Neural progenitor cell (in vitro differentiated cells): Measurements from ENCODE around the gene MRPL45.
"Not testable (repeated sequence)": the region's sequence is repeated elsewhere in the genome, so short reads cannot be mapped to it uniquely, and the experiment has no call there.

Experiments
- EZH2 ChIP-seq: fragments of 200-600 bp; sonication (generic); IDR thresholded peaks from 2 replicates; pipeline ENCODE4 v1.6.1; 2017; ENCODE audit warnings: antibody characterized with exemption, mild to moderate bottlenecking, moderate library complexity
- TF ChIP-seq, protein P1 (sequence below): fragments of 200-600 bp; sonication (generic); IDR thresholded peaks from 2 replicates; pipeline ENCODE4 v1.5.1; 2017; ENCODE audit warnings: antibody characterized with exemption, mild to moderate bottlenecking

DNA sequence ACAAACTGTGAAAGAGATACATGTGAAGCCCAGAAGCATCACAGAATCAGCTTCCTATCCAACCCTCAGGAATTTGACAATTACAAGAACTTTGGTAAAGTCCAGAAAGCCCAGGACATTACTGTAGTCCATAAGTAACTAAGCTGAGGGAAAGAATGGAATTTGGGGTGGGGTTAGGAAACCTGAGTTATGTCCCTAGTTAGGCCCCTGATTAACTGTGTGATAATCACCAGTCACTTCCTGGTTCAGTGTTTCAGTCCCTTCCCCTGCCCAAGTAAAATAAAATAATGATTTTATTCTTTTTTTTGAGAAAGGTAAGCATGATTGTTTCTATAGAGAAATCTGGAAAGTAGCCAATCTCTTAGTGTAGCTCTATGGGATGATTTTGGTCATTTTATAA is 11.0 kb upstream of the MRPL45 start:
- TF ChIP-seq, protein P1, sequence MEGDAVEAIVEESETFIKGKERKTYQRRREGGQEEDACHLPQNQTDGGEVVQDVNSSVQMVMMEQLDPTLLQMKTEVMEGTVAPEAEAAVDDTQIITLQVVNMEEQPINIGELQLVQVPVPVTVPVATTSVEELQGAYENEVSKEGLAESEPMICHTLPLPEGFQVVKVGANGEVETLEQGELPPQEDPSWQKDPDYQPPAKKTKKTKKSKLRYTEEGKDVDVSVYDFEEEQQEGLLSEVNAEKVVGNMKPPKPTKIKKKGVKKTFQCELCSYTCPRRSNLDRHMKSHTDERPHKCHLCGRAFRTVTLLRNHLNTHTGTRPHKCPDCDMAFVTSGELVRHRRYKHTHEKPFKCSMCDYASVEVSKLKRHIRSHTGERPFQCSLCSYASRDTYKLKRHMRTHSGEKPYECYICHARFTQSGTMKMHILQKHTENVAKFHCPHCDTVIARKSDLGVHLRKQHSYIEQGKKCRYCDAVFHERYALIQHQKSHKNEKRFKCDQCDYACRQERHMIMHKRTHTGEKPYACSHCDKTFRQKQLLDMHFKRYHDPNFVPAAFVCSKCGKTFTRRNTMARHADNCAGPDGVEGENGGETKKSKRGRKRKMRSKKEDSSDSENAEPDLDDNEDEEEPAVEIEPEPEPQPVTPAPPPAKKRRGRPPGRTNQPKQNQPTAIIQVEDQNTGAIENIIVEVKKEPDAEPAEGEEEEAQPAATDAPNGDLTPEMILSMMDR: not testable (repeated sequence)
- not testable (repeated sequence) for TF ChIP-seq EZH2
